ENCODE measurements around the gene PPP1R14B. TPM values are rescaled to one million over a fixed set of nuclear protein-coding genes. Genes with fewer than 3 reads are reported as not detected.
A peak's percentile ranks its signal among the peaks of the same experiment; 100 is the strongest.

PPP1R14B gene
- total and polyA plus RNA-seq, 2 of the 13 experiments (the other 11 are each of a cell fraction or from before 2014, with no cell fraction given) = 110 to 148 TPM

GRCh38 chr11:64237484-64237951, 9.2 kb downstream of the PPP1R14B start (continued):
- TF ChIP-seq MTERF4 (CRISPR knock-in tag; IDR thresholded peaks at IDR 0.05) (no peak), ZNF484 (CRISPR knock-in tag; IDR thresholded peaks at IDR 0.05; ENCODE audit: borderline replicate concordance, low read depth) (no peak), ZNF496 (CRISPR knock-in tag; IDR thresholded peaks at IDR 0.05; ENCODE audit: insufficient replicate concordance) (no peak), ERF (CRISPR knock-in tag; IDR thresholded peaks at IDR 0.05) (peak; percentile 87; the same call in 1 of the 2 replicates), KAT8 (CRISPR knock-in tag; IDR thresholded peaks at IDR 0.05) (peak; percentile 27; the same call in 1 of the 2 replicates), ZNF101 (CRISPR knock-in tag; IDR thresholded peaks at IDR 0.05; ENCODE audit: borderline replicate concordance, low read depth) (no peak), ZZZ3 (CRISPR knock-in tag; IDR thresholded peaks at IDR 0.05; ENCODE audit: borderline replicate concordance) (no peak), NR2F6 (IDR thresholded peaks at IDR 0.05) (0 out of 2 replicates have a peak, but pooled peaks have one; percentile 19), NR2F6 (CRISPR knock-in tag; IDR thresholded peaks at IDR 0.05) (peak; percentile 56; the same call in 1 of the 2 replicates), ZNF776 (CRISPR knock-in tag; IDR thresholded peaks at IDR 0.05) (no peak), ZNF446 (CRISPR knock-in tag; IDR thresholded peaks at IDR 0.05) (no peak), ATF5 (CRISPR knock-in tag; IDR thresholded peaks at IDR 0.05; ENCODE audit: low read depth) (no peak), ZNF749 (CRISPR knock-in tag; IDR thresholded peaks at IDR 0.05; ENCODE audit: borderline replicate concordance) (no peak), BRD4 (CRISPR knock-in tag; IDR thresholded peaks at IDR 0.05) (no peak), SMAD3 (CRISPR knock-in tag; IDR thresholded peaks at IDR 0.05) (0 out of 2 replicates have a peak, but pooled peaks have one; percentile 57), KDM4B (CRISPR knock-in tag; IDR thresholded peaks at IDR 0.05) (no peak), RFX1 (IDR thresholded peaks at IDR 0.05) (peak; percentile 70), ATF3 (CRISPR knock-in tag; IDR thresholded peaks at IDR 0.05) (no peak), RFX5 (IDR thresholded peaks at IDR 0.05; ENCODE audit: low read depth, low read length) (no peak), ZNF30 (CRISPR knock-in tag; IDR thresholded peaks at IDR 0.05) (no peak), ZNF430 (CRISPR knock-in tag; IDR thresholded peaks at IDR 0.05) (peak; percentile 86; the same call in 1 of the 2 replicates), ZNF556 (CRISPR knock-in tag; IDR thresholded peaks at IDR 0.05; ENCODE audit: borderline replicate concordance) (peak; percentile 63; the same call in 1 of the 2 replicates), CBFB (CRISPR knock-in tag; IDR thresholded peaks at IDR 0.05) (no peak), ZNF83 (CRISPR knock-in tag; IDR thresholded peaks at IDR 0.05; ENCODE audit: borderline replicate concordance) (no peak), ZNF275 (CRISPR knock-in tag; IDR thresholded peaks at IDR 0.05; ENCODE audit: borderline replicate concordance) (no peak), ZBTB38 (CRISPR knock-in tag; IDR thresholded peaks at IDR 0.05) (no peak), TSC22D2 (CRISPR knock-in tag; IDR thresholded peaks at IDR 0.05; ENCODE audit: borderline replicate concordance) (no peak), NFKBIZ (CRISPR knock-in tag; IDR thresholded peaks at IDR 0.05) (no peak), BATF2 (CRISPR knock-in tag; IDR thresholded peaks at IDR 0.05) (0 out of 2 replicates have a peak, but pooled peaks have one; percentile 60)

All from HepG2 (cell line).